Loucy (cell line): Measurements from ENCODE around the gene KSR2.

Experiments
- H2AFZ ChIP-seq: fragments of 200-600 bp; sonication (generic); 2 replicates; pipeline ENCODE4 v1.6.0; 2016; ENCODE audit warnings: antibody characterized with exemption, mild to moderate bottlenecking, low read length, moderate library complexity
- H3F3A ChIP-seq: fragments of 200-600 bp; 2 replicates; pipeline ENCODE4 v1.6.0; 2016; ENCODE audit warnings: antibody characterized with exemption, low read depth, mild to moderate bottlenecking
- H3K27me3 ChIP-seq: fragments of 200-600 bp; sonication (generic); 2 replicates; pipeline ENCODE4 v1.6.1; 2014; ENCODE audit warnings: low read length, mild to moderate bottlenecking; ENCODE audit not compliant: insufficient read depth, poor library complexity, severe bottlenecking
- H3K36me3 ChIP-seq: fragments of 200-600 bp; sonication (generic); 2 replicates; pipeline ENCODE4 v1.6.1; 2016; ENCODE audit warnings: low read length; ENCODE audit not compliant: insufficient read depth
- H3K4me1 ChIP-seq: fragments of 200-600 bp; sonication (generic); 2 replicates; pipeline ENCODE4 v1.5.1; 2014; ENCODE audit warnings: low read length, mild to moderate bottlenecking; ENCODE audit not compliant: insufficient read depth, poor library complexity, severe bottlenecking
- H3K4me2 ChIP-seq: fragments of 200-600 bp; sonication (generic); 2 replicates; pipeline ENCODE4 v1.6.0; 2014; ENCODE audit warnings: antibody characterized with exemption, low read length, low read depth, mild to moderate bottlenecking; ENCODE audit not compliant: poor library complexity, severe bottlenecking
- H3K4me3 ChIP-seq: fragments of 200-600 bp; sonication (generic); 2 replicates; pipeline ENCODE4 v1.5.1; 2014; ENCODE audit warnings: low read length, mild to moderate bottlenecking, mixed read lengths; ENCODE audit not compliant: poor library complexity, severe bottlenecking
- H3K79me2 ChIP-seq: fragments of 200-600 bp; sonication (generic); 2 replicates; pipeline ENCODE4 v1.6.1; 2014; ENCODE audit warnings: low read length; ENCODE audit not compliant: insufficient read depth
- H3K9ac ChIP-seq: fragments of 200-600 bp; sonication (generic); 2 replicates; pipeline ENCODE4 v1.6.0; 2014; ENCODE audit warnings: mild to moderate bottlenecking, low read depth, low read length, moderate library complexity; ENCODE audit not compliant: poor library complexity, severe bottlenecking
- H3K9me2 ChIP-seq: fragments of 200-600 bp; sonication (generic); replicated peaks from 2 replicates; pipeline ENCODE4 v1.6.1; 2016; ENCODE audit warnings: low read depth, low read length, mixed read lengths
- H3K9me3 ChIP-seq: fragments of 200-600 bp; sonication (generic); 2 replicates; pipeline ENCODE4 v1.6.1; 2014; ENCODE audit warnings: mild to moderate bottlenecking, antibody characterized with exemption, low read length, low read depth; ENCODE audit not compliant: insufficient read depth
- H4K20me1 ChIP-seq: fragments of 200-600 bp; sonication (generic); 2 replicates; pipeline ENCODE4 v1.6.0; 2014; ENCODE audit warnings: antibody characterized with exemption, low read length, mild to moderate bottlenecking; ENCODE audit not compliant: insufficient read depth, poor library complexity, severe bottlenecking
- CTCF ChIP-seq: fragments of 200-600 bp; sonication (generic); conservative IDR thresholded peaks from 2 replicates; pipeline ENCODE4 v1.5.1; 2014; ENCODE audit warnings: mild to moderate bottlenecking, antibody characterized with exemption, low read length
- EZH2phosphoT487 ChIP-seq: fragments of 200-600 bp; IDR thresholded peaks from 2 replicates; pipeline ENCODE4 v1.6.1; 2018; ENCODE audit warnings: antibody characterized with exemption, mild to moderate bottlenecking, moderate library complexity, borderline replicate concordance

KSR2 gene

DNA sequence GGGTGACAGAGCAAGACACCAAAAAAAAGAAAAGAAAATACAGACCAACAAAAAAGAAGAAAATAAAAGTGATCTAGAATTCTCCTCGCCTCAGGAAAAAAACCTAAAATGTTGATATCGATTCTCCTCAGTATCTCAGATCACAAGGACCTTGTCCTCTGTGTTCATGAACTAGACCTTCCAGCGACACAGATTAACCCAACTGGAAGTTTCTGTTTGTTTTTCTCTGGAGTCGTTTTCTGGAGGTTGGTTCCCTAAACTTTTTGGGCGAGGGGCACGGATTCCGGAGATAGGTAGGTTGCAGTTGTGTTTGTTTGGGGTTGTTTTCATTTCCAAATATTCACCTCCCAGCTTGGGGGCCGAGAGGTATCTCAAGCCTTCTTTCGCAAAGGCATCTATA is 47.2 kb upstream of the KSR2 start:
- Histone ChIP-seq H3K4me1 (peaks cover 37% of the 10 kb centered on the region), H3K4me2 (peak overlapping the region; percentile 49), H3F3A (no peaks in the 10 kb centered on the region), H2AFZ (no peak overlapping the region; the same call in 1 of the 2 replicates), H3K4me3 (peak overlapping the region; percentile 100), H3K9ac (no peak overlapping the region), H4K20me1 (peaks cover 17% of the 10 kb centered on the region), H3K36me3 (peaks cover 21% of the 10 kb centered on the region; the same call in 1 of the 2 replicates), H3K27me3 (no peaks in the 10 kb centered on the region), H3K9me2 (no peaks in the 10 kb centered on the region), H3K9me3 (no peaks in the 10 kb centered on the region), H3K79me2 (peaks cover 43% of the 10 kb centered on the region)
- TF ChIP-seq CTCF (no peak), EZH2phosphoT487 (no peak)

- Histone ChIP-seq H3F3A (no peaks in the 10 kb centered on the region), H3K9me3 (no peaks in the 10 kb centered on the region), H3K27me3 (no peaks in the 10 kb centered on the region), H2AFZ (no peak overlapping the region), H3K4me2 (no peak overlapping the region), H3K79me2 (peaks cover 37% of the 10 kb centered on the region), H3K4me1 (peaks cover 33% of the 10 kb centered on the region), H3K36me3 (peaks cover 15% of the 10 kb centered on the region; the same call in 1 of the 2 replicates), H4K20me1 (peaks cover 17% of the 10 kb centered on the region), H3K4me3 (no peak overlapping the region), H3K9ac (no peak overlapping the region), H3K9me2 (no peaks in the 10 kb centered on the region)
- no peak for TF ChIP-seq CTCF
- no peak for TF ChIP-seq EZH2phosphoT487
Measured at GRCh38 chr12:118015306-118015705, 46.5 kb upstream of the KSR2 start.

- Histone ChIP-seq H3K9ac (no peak overlapping the region), H2AFZ (no peak overlapping the region), H3K9me2 (no peaks in the 10 kb centered on the region), H3K27me3 (no peaks in the 10 kb centered on the region), H3K9me3 (no peaks in the 10 kb centered on the region), H3K4me2 (no peak overlapping the region), H3K36me3 (no peaks in the 10 kb centered on the region), H3K4me3 (no peak overlapping the region), H3K4me1 (peaks cover 17% of the 10 kb centered on the region), H4K20me1 (peaks cover 16% of the 10 kb centered on the region), H3K79me2 (peaks cover 17% of the 10 kb centered on the region), H3F3A (no peaks in the 10 kb centered on the region)
- TF ChIP-seq CTCF (no peak), EZH2phosphoT487 (no peak)
Measured at GRCh38 chr12:118013283-118013682, 44.5 kb upstream of the KSR2 start.
